Osteoblast (primary cell): ENCODE measurements around the gene ADIPOR1. TPM values are rescaled to one million over a fixed set of nuclear protein-coding genes. Genes with fewer than 3 reads are reported as not detected.

Experiments used
- DNase-seq: peaks from one replicate; pipeline ENCODE4 v3.0.0; 2011; ENCODE audit warnings: low spot score, mixed read lengths; ENCODE audit not compliant: insufficient read length; ENCODE audit errors: missing footprints
- H2AFZ ChIP-seq: 2 replicates; pipeline ENCODE4 v1.6.0; 2011; ENCODE audit warnings: mild to moderate bottlenecking, low read length
- H3K27ac ChIP-seq: 2 replicates; pipeline ENCODE4 v1.5.1; 2011; ENCODE audit warnings: mild to moderate bottlenecking, low read depth, low read length, moderate library complexity
- H3K27me3 ChIP-seq: 2 replicates; pipeline ENCODE4 v1.6.0; 2012; ENCODE audit warnings: mild to moderate bottlenecking, control low read depth, inconsistent platforms, low read length, moderate library complexity; ENCODE audit not compliant: insufficient read depth
- H3K36me3 ChIP-seq: 2 replicates; pipeline ENCODE4 v1.5.1; 2011; ENCODE audit warnings: mild to moderate bottlenecking, low read length, control low read depth, moderate library complexity; ENCODE audit not compliant: insufficient read depth
- H3K4me1 ChIP-seq: 2 replicates; pipeline ENCODE4 v1.5.1; 2011; ENCODE audit warnings: mild to moderate bottlenecking, low read length, control low read depth, moderate library complexity; ENCODE audit not compliant: insufficient read depth
- H3K4me2 ChIP-seq: 2 replicates; pipeline ENCODE4 v1.6.0; 2011; ENCODE audit warnings: mild to moderate bottlenecking, low read length; ENCODE audit not compliant: insufficient read depth
- H3K4me3 ChIP-seq: fragments of 200-600 bp; sonication (generic); 3 replicates; pipeline ENCODE4 v1.5.1; 2012; ENCODE audit warnings: mild to moderate bottlenecking, low read length, inconsistent platforms; ENCODE audit not compliant: insufficient read depth
- H3K79me2 ChIP-seq: 2 replicates; pipeline ENCODE4 v1.6.0; 2012; ENCODE audit warnings: mild to moderate bottlenecking, low read length, control low read depth, inconsistent platforms; ENCODE audit not compliant: insufficient read depth
- H3K9me3 ChIP-seq: 2 replicates; pipeline ENCODE4 v1.5.1; 2011; ENCODE audit warnings: low read depth, low read length, control low read depth
- H4K20me1 ChIP-seq: 2 replicates; pipeline ENCODE4 v1.6.0; 2012; ENCODE audit warnings: mild to moderate bottlenecking, low read length, control low read depth; ENCODE audit not compliant: insufficient read depth
- total RNA-seq: library from RNA; depleted of rRNA; stranded (reverse); fragments of >200 nt; gene quantifications from 2 replicates; pipeline ENCODE4 v1.2.3, GENCODE V29; 2012
- TF ChIP-seq, protein P1 (sequence below): IDR thresholded peaks from 2 replicates; pipeline ENCODE4 v1.5.1; 2011; ENCODE audit warnings: mild to moderate bottlenecking, low read depth, low read length, moderate library complexity; ENCODE audit errors: extremely low read depth

ADIPOR1 gene
- total RNA-seq, 1 donor, result 91.9 TPM

DNA sequence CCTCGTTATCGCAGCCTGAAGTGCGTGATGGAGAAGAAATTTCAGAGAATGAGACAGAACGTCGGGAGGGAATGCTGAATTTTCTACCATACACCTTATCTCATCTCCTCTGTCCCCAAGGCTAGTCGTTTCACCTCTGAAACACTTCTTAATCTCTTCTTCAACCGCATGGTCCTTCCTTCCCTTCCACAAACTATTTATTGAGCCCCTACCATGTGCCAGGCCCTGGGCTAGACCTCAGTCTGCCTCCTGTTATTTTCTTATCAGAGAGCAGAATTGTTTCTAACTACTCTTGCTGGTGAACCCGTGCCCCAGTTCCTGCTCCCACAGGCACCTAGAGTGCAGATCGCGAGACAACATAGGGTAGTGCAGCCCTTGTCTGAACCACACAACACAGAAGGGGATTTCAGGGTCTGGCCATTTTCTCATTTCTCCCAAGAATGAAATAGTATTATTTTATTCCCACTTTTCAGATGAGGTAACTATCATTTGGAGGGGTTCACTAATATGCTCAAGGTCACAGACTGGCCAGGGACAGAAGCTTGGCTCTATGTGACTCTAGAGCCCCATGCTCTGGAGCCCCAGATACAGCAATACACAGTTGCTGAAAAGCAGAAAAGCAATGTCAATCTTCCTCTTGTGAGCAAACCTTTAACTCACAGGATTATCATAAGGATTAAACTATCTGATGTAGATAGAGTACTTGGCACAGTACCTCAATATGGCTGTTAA is 598 bp upstream of the ADIPOR1 start:
- H3K4me3 ChIP-seq, result peak overlapping the region; percentile 96
- H3K27me3 ChIP-seq, result no peaks in the 10 kb centered on the region
- no peaks in the 10 kb centered on the region for H3K9me3 ChIP-seq
- H3K4me1 ChIP-seq, result peaks cover 28% of the 10 kb centered on the region
- H3K27ac ChIP-seq, result peak overlapping the region; percentile 13
- peak overlapping the region; percentile 98 for H3K4me2 ChIP-seq
- peak; percentile 69 for DNase-seq
- TF ChIP-seq, protein P1, sequence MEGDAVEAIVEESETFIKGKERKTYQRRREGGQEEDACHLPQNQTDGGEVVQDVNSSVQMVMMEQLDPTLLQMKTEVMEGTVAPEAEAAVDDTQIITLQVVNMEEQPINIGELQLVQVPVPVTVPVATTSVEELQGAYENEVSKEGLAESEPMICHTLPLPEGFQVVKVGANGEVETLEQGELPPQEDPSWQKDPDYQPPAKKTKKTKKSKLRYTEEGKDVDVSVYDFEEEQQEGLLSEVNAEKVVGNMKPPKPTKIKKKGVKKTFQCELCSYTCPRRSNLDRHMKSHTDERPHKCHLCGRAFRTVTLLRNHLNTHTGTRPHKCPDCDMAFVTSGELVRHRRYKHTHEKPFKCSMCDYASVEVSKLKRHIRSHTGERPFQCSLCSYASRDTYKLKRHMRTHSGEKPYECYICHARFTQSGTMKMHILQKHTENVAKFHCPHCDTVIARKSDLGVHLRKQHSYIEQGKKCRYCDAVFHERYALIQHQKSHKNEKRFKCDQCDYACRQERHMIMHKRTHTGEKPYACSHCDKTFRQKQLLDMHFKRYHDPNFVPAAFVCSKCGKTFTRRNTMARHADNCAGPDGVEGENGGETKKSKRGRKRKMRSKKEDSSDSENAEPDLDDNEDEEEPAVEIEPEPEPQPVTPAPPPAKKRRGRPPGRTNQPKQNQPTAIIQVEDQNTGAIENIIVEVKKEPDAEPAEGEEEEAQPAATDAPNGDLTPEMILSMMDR, result no peak
- H3K36me3 ChIP-seq, result peaks cover 30% of the 10 kb centered on the region
- peak overlapping the region; percentile 68 for H2AFZ ChIP-seq
- peaks cover 25% of the 10 kb centered on the region for H4K20me1 ChIP-seq
- peaks cover 43% of the 10 kb centered on the region for H3K79me2 ChIP-seq

DNA sequence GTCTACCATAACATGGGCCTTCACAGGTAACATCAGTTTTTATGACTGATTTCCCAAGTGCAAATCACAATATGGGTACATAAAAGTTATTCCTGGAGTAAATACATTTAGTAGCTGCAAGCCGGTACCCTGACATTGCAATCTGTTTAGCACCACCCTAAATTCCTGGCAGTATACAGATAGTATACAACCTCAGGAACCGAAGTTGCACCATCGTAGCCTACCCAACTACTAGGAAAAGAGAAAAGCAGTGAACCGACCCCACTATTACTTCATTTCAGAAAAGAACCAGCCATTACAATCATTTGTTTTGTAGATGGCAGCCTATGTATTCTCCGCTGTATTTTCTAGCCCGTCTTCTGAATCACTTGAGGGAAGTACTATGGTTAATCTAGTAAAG is 1.1 kb downstream of the ADIPOR1 start:
- H3K4me1 ChIP-seq, result peaks cover 38% of the 10 kb centered on the region
- peaks cover 41% of the 10 kb centered on the region for H4K20me1 ChIP-seq
- no peak overlapping the region for H2AFZ ChIP-seq
- H3K36me3 ChIP-seq, result peaks cover 14% of the 10 kb centered on the region
- peak overlapping the region; percentile 96 for H3K4me3 ChIP-seq
- peak overlapping the region; percentile 79 for H3K27ac ChIP-seq
- peaks cover 61% of the 10 kb centered on the region for H3K79me2 ChIP-seq
- H3K4me2 ChIP-seq, result peak overlapping the region; percentile 98
- H3K9me3 ChIP-seq, result no peaks in the 10 kb centered on the region
- H3K27me3 ChIP-seq, result no peaks in the 10 kb centered on the region
- DNase-seq, result peak; percentile 81
- TF ChIP-seq, protein P1, result no peak

DNA sequence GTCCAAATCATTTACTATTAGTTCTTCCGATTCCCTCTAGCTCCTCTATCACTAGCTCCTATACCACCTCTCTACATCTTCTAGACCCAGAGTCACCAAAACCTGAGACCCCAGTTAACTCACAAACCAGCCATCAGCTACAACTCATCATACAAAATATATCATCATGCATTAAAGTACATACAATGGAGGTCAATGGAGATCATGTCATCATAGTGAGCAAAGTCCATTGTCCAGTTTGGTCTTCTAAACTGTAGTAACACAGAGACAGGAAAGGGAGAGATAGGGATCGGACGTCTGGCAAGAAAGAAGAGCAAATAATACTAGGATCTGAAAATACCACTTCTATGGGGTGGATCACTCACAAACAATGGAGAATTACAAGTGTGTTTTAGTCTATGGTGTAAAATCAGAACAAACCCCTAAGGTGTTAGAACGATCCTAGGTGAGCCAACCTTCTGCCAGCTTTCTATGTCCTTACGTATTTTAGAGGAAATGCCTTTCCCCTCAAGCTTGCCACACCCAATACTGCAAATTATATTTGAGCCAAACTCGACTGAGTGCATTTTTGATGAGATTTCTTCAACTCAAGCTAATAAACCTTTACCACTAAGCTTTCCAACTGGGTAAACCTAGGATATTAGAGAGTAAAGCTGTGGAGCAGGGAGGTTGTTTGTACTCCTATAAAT is 3.9 kb downstream of the ADIPOR1 start:
- Histone ChIP-seq H3K9me3 (no peaks in the 10 kb centered on the region), H3K27ac (no peak overlapping the region), H4K20me1 (peaks cover 55% of the 10 kb centered on the region), H3K4me2 (no peak overlapping the region), H3K79me2 (peaks cover 75% of the 10 kb centered on the region), H3K36me3 (peaks cover 13% of the 10 kb centered on the region), H3K4me3 (no peak overlapping the region), H3K4me1 (peaks cover 32% of the 10 kb centered on the region), H3K27me3 (no peaks in the 10 kb centered on the region), H2AFZ (no peak overlapping the region)
- TF ChIP-seq, protein P1, result no peak
- DNase-seq, result no peak

DNA sequence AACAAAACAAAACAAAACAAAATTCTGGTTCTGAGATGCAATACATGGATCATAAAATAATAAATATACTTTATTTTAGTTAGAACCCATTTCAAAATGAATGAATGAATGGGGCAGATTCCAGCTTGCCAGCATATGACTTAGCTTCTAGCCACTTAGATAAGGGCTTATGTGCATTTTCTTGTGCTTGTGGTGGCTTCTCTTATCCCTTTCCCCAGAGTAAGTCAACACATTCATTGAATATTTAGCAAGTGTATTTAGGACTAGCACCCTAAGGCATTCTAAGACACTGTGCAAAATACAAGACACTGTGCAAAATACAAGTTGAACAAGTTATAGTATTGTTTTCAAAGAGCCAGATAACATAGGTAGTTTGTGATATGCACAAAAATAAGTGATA is 4.7 kb downstream of the ADIPOR1 start:
- Histone ChIP-seq H3K36me3 (peaks cover 13% of the 10 kb centered on the region), H3K4me3 (no peak overlapping the region), H3K27ac (peak overlapping the region; percentile 20), H3K4me1 (peaks cover 24% of the 10 kb centered on the region), H4K20me1 (peaks cover 55% of the 10 kb centered on the region), H3K9me3 (no peaks in the 10 kb centered on the region), H3K27me3 (no peaks in the 10 kb centered on the region), H3K4me2 (peak overlapping the region; percentile 31), H2AFZ (no peak overlapping the region), H3K79me2 (peaks cover 75% of the 10 kb centered on the region)
- no peak for DNase-seq
- TF ChIP-seq, protein P1, result no peak
